ENCODE results near the gene SSTR5. TPM values are rescaled to one million over a fixed set of nuclear protein-coding genes. Genes with fewer than 3 reads are reported as not detected.

SSTR5 gene
- total and polyA plus RNA-seq, 2 donors from 2014 or later, result 6.7 TPM; not detected in 1

DNA sequence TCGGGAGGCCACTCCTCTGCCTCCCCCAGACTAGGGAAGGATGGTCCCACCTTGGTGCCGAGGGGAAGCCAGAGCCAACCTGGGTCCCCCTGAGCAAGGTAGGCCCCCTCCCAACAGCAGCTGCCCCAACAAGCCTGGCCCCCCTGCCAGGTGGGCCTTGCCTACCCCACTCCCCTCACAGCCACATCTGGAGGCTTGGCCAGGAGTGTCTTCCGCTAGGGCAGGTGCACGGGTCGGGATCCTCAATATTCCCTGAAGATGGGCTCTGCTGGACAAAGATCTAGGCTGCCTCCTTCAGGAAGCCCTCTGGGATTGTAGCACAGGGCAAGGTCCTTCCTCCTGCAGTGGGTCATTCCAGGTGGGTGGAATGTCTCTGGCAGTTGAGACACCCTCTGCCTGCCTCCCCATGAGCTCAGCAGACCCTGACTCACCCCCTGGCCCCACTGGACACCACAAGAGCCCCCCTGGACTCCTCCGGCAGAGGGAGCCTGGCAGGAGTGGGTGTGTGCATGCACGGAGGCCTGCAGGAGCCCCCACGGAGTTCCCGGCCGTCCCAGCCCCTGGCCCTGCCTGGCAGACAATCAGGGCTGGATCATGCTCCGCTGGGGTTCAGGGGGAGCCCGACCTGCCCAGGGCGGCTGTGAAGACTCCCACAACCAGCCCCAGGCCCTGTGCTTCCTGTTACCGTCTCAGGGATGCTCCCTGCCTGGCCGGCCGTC, 23.1 kb downstream of the SSTR5 start:
- no peaks in the 10 kb centered on the region for H3K27me3 ChIP-seq (ENCODE audit: control insufficient read depth, insufficient read depth, low read length)
- no peaks in the 10 kb centered on the region for H3K9me3 ChIP-seq (ENCODE audit: control insufficient read depth in 2 of 3, insufficient read depth in 1 of 3, low read length in 3 of 3)
- intact Hi-C loops (cut with DNase I), result no loop called here
- TF ChIP-seq, protein P1, sequence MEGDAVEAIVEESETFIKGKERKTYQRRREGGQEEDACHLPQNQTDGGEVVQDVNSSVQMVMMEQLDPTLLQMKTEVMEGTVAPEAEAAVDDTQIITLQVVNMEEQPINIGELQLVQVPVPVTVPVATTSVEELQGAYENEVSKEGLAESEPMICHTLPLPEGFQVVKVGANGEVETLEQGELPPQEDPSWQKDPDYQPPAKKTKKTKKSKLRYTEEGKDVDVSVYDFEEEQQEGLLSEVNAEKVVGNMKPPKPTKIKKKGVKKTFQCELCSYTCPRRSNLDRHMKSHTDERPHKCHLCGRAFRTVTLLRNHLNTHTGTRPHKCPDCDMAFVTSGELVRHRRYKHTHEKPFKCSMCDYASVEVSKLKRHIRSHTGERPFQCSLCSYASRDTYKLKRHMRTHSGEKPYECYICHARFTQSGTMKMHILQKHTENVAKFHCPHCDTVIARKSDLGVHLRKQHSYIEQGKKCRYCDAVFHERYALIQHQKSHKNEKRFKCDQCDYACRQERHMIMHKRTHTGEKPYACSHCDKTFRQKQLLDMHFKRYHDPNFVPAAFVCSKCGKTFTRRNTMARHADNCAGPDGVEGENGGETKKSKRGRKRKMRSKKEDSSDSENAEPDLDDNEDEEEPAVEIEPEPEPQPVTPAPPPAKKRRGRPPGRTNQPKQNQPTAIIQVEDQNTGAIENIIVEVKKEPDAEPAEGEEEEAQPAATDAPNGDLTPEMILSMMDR (IDR thresholded peaks at IDR 0.05; ENCODE audit: borderline replicate concordance, extremely low read depth, insufficient read depth), result no peak
- H3K27ac ChIP-seq (ENCODE audit: low read depth in 2 of 2, low read length in 2 of 2), result no peak overlapping the region
- DNase-seq (no peak), FAIRE-seq (no peak)
- no peak overlapping the region for H3K4me3 ChIP-seq (ENCODE audit: low read length in 3 of 3)
- no peaks in the 10 kb centered on the region for H3K36me3 ChIP-seq (ENCODE audit: control insufficient read depth in 2 of 3, insufficient read depth in 3 of 3, low read length in 3 of 3)
- H3K4me1 ChIP-seq (ENCODE audit: control insufficient read depth in 2 of 3, insufficient read depth in 2 of 3, low read depth in 1 of 3, low read length in 3 of 3), result no peaks in the 10 kb centered on the region
- H3K9ac ChIP-seq (ENCODE audit: low read length in 3 of 3), result no peak overlapping the region

GRCh38 chr16:1096169-1097082, 23.9 kb downstream of the SSTR5 start, which contains the start of gene C1QTNF8:
TSS of gene C1QTNF8 (minus strand) at chr16:1096244. CDS start at chr16:1094922, 1,322 bp downstream.
- Histone ChIP-seq H3K9ac (ENCODE audit: low read length in 3 of 3) (no peak within 1 kb of the TSS), H3K27me3 (ENCODE audit: control insufficient read depth, insufficient read depth, low read length) (no peaks in the 10 kb centered on the region), H3K4me1 (ENCODE audit: control insufficient read depth in 2 of 3, insufficient read depth in 2 of 3, low read depth in 1 of 3, low read length in 3 of 3) (no peaks in the 10 kb centered on the region), H3K36me3 (ENCODE audit: control insufficient read depth in 2 of 3, insufficient read depth in 3 of 3, low read length in 3 of 3) (no peaks in the 10 kb centered on the region), H3K4me3 (ENCODE audit: low read length in 3 of 3) (no peak within 1 kb of the TSS), H3K9me3 (ENCODE audit: control insufficient read depth in 2 of 3, insufficient read depth in 1 of 3, low read length in 3 of 3) (no peaks in the 10 kb centered on the region), H3K27ac (ENCODE audit: low read depth in 2 of 2, low read length in 2 of 2) (no peak within 1 kb of the TSS)
- intact Hi-C loops (cut with DNase I), result no loop called here
- no peak for FAIRE-seq
- TF ChIP-seq, protein P1 (IDR thresholded peaks at IDR 0.05; ENCODE audit: borderline replicate concordance, extremely low read depth, insufficient read depth), result no peak
- no peak for DNase-seq

GRCh38 chr16:1097156-1097555, 24.6 kb downstream of the SSTR5 start:
- H3K27me3 ChIP-seq (ENCODE audit: control insufficient read depth, insufficient read depth, low read length), result no peaks in the 10 kb centered on the region
- DNase-seq (no peak), FAIRE-seq (no peak)
- H3K9me3 ChIP-seq (ENCODE audit: control insufficient read depth in 2 of 3, insufficient read depth in 1 of 3, low read length in 3 of 3), result no peaks in the 10 kb centered on the region
- TF ChIP-seq, protein P1 (IDR thresholded peaks at IDR 0.05; ENCODE audit: borderline replicate concordance, extremely low read depth, insufficient read depth), result no peak
- H3K27ac ChIP-seq (ENCODE audit: low read depth in 2 of 2, low read length in 2 of 2), result no peak overlapping the region
- no peak overlapping the region for H3K9ac ChIP-seq (ENCODE audit: low read length in 3 of 3)
- H3K36me3 ChIP-seq (ENCODE audit: control insufficient read depth in 2 of 3, insufficient read depth in 3 of 3, low read length in 3 of 3), result no peaks in the 10 kb centered on the region
- no peaks in the 10 kb centered on the region for H3K4me1 ChIP-seq (ENCODE audit: control insufficient read depth in 2 of 3, insufficient read depth in 2 of 3, low read depth in 1 of 3, low read length in 3 of 3)
- H3K4me3 ChIP-seq (ENCODE audit: low read length in 3 of 3), result no peak overlapping the region
- intact Hi-C loops (cut with DNase I), result no loop called here
